A549 (cell line): ENCODE measurements around the gene CDK14. TPM values are rescaled to one million over a fixed set of nuclear protein-coding genes. Genes with fewer than 3 reads are reported as not detected.

Experiments used
- ATAC-seq, 2 experiments: fragments of 200-7000 bp in 1 of 2; fragments of >200 bp in 1 of 2; cut with Nextera tagmentation in 1 of 2; cut with Tn5 transposase in 1 of 2; 3 replicates each; pipeline versions ENCODE4 v1.8.0 to v1.9.1; 2018 to 2020; ENCODE audit warnings: mild to moderate bottlenecking in 1 of 2, moderate library complexity in 1 of 2
- CTCF ChIA-PET: fragments of 300-600 bp; sonication (Branson Sonifier 250); formaldehyde crosslinking; extraction: SDS; loops from one replicate; lab custom pipeline; 2021; ENCODE audit warnings: antibody characterized with exemption, inconsistent platforms; lab: Yijun Ruan, JAX
- POLR2A ChIA-PET: fragments of 350-600 bp; formaldehyde crosslinking; extraction: SDS; loops from one replicate; lab custom pipeline; 2021; ENCODE audit warnings: antibody characterized with exemption, inconsistent platforms; lab: Yijun Ruan, JAX
- DNase-seq, 2 experiments: peaks; one replicate each; pipeline versions ENCODE4 v3.0.0 to v3.0.0-alpha.2; 2011 to 2016; ENCODE audit warnings: low read depth in 1 of 2, low spot score in 1 of 2
- FAIRE-seq: peaks from 2 replicates; lab custom pipeline; 2011; peaks lifted over from hg19 to GRCh38; lab: Jason Lieb, UNC
- H3K27ac ChIP-seq, 2 experiments: fragments of >200 bp; sonication (Bioruptor Twin); formaldehyde crosslinking; 3 replicates each; pipeline ENCODE4 v1.5.1; 2016 to 2017
- H3K4me1 ChIP-seq: fragments of >200 bp; sonication (Bioruptor Twin); formaldehyde crosslinking; 3 replicates; pipeline ENCODE4 v1.6.1; 2016
- H3K4me2 ChIP-seq: fragments of >200 bp; sonication (Bioruptor Twin); formaldehyde crosslinking; 3 replicates; pipeline ENCODE4 v1.6.1; 2016
- H3K4me3 ChIP-seq: fragments of >200 bp; sonication (Bioruptor Twin); formaldehyde crosslinking; 3 replicates; pipeline ENCODE4 v1.5.1; 2016
- H3K9me3 ChIP-seq: fragments of >200 bp; sonication (Bioruptor Twin); formaldehyde crosslinking; 3 replicates; pipeline ENCODE4 v1.6.1; 2016
- BHLHE40 ChIP-seq: IDR thresholded peaks from 2 replicates; pipeline ENCODE4 v1.6.1; 2012; ENCODE audit warnings: low read depth, low read length, inconsistent platforms
- CBX2 ChIP-seq: fragments of 200-600 bp; sonication (generic); IDR thresholded peaks from 2 replicates; pipeline ENCODE4 v1.6.1; 2016; ENCODE audit warnings: low read depth, mild to moderate bottlenecking, borderline replicate concordance
- CBX8 ChIP-seq: fragments of 200-600 bp; sonication (generic); IDR thresholded peaks from 2 replicates; pipeline ENCODE4 v1.6.1; 2016
- CEBPB ChIP-seq, 2 experiments: fragments of >200 bp in 1 of 2; sonication (Bioruptor Twin) in 1 of 2; formaldehyde crosslinking in 1 of 2; IDR thresholded peaks; 2 replicates each; pipeline ENCODE4 v1.6.1; 2012 to 2016
- CHD2 ChIP-seq: fragments of 150-350 bp; IDR thresholded peaks from 2 replicates; pipeline ENCODE4 v1.6.1; 2014; ENCODE audit warnings: low read length; ENCODE audit not compliant: partially characterized antibody
- CHD4 ChIP-seq: fragments of 200-600 bp; sonication (generic); IDR thresholded peaks from 2 replicates; pipeline ENCODE4 v1.6.1; 2016; ENCODE audit warnings: antibody characterized with exemption, mild to moderate bottlenecking, borderline replicate concordance
- FOSL2 ChIP-seq, 2 experiments: fragments of 450-650 bp in 1 of 2; fragments of >200 bp in 1 of 2; sonication (Bioruptor Twin) in 1 of 2; formaldehyde crosslinking; IDR thresholded peaks; 2 replicates each; pipeline versions ENCODE4 v1.5.0 to v1.6.1; 2016 to 2020; ENCODE audit warnings: mild to moderate bottlenecking in 1 of 2, moderate library complexity in 1 of 2
- GATA3 ChIP-seq: IDR thresholded peaks from 2 replicates; pipeline ENCODE4 v1.6.1; 2012; ENCODE audit warnings: borderline replicate concordance
- HOXA7 ChIP-seq: fragments of 250-450 bp; sonication (Bioruptor Pico); IDR thresholded peaks from 2 replicates; pipeline ENCODE4 v1.5.0; 2020; ENCODE audit warnings: mild to moderate bottlenecking, moderate library complexity
- JUN ChIP-seq, 2 experiments: fragments of >200 bp; sonication (Bioruptor Twin); formaldehyde crosslinking; IDR thresholded peaks; 2 replicates in 1 of 2; 3 replicates in 1 of 2; pipeline ENCODE4 v1.6.1; 2016 to 2017
- KDM1A ChIP-seq: fragments of 200-600 bp; sonication (generic); IDR thresholded peaks from 2 replicates; pipeline ENCODE4 v1.6.1; 2016; ENCODE audit warnings: low read depth, mild to moderate bottlenecking
- KDM5A ChIP-seq: fragments of 200-600 bp; sonication (generic); IDR thresholded peaks from 2 replicates; pipeline ENCODE4 v1.6.1; 2016; ENCODE audit warnings: antibody characterized with exemption, mild to moderate bottlenecking
- MAFK ChIP-seq: fragments of 450-650 bp; IDR thresholded peaks from 2 replicates; pipeline ENCODE4 v1.6.1; 2014; ENCODE audit not compliant: partially characterized antibody
- MAZ ChIP-seq: fragments of 150-350 bp; IDR thresholded peaks from 2 replicates; pipeline ENCODE4 v1.6.1; 2014; ENCODE audit warnings: antibody characterized with exemption, low read depth, low read length, borderline replicate concordance
- NPAS2 ChIP-seq: fragments of 250-450 bp; sonication (Bioruptor Pico); IDR thresholded peaks from 2 replicates; pipeline ENCODE4 v1.8.0; 2022; ENCODE audit warnings: mild to moderate bottlenecking, moderate library complexity, borderline replicate concordance
- PHF8 ChIP-seq: fragments of 200-600 bp; sonication (generic); IDR thresholded peaks from 2 replicates; pipeline ENCODE4 v1.6.1; 2016; ENCODE audit warnings: low read depth, mild to moderate bottlenecking, antibody characterized with exemption, moderate library complexity, borderline replicate concordance
- RAD21 ChIP-seq, 2 experiments: fragments of >200 bp in 1 of 2; sonication (Bioruptor Twin) in 1 of 2; formaldehyde crosslinking in 1 of 2; IDR thresholded peaks in 1 of 2; conservative IDR thresholded peaks in 1 of 2; 2 replicates in 1 of 2; 3 replicates in 1 of 2; pipeline ENCODE4 v1.6.1; 2012 to 2018; ENCODE audit warnings: inconsistent platforms in 1 of 2
- ZC3H11A ChIP-seq: fragments of 450-650 bp; IDR thresholded peaks from 2 replicates; pipeline ENCODE4 v1.6.1; 2014; ENCODE audit warnings: antibody characterized with exemption, mild to moderate bottlenecking
- ZNF302 ChIP-seq: fragments of 250-450 bp; sonication (Bioruptor Pico); IDR thresholded peaks from 2 replicates; pipeline ENCODE4 v1.9.0; 2021; ENCODE audit warnings: inconsistent platforms, mild to moderate bottlenecking, moderate library complexity
- ZSCAN20 ChIP-seq: fragments of 250-450 bp; sonication (Bioruptor Pico); IDR thresholded peaks from 2 replicates; pipeline ENCODE4 v1.8.0; 2022; ENCODE audit warnings: mild to moderate bottlenecking, moderate library complexity
- WGBS: methylation state at CpG from one replicate; pipeline ENCODE4 v1.1.6; 2017; ENCODE audit errors: missing lambda C conversion rate; 5-methylcytosine and 5-hydroxymethylcytosine counted together
- polyA plus RNA-seq, 4 experiments: library from polyadenylated mRNA; depleted of rRNA in 3 of 4; stranded (reverse); fragments of >200 nt; fragmentation: RNase III in 1 of 4; extraction: RNeasy Plus Mini Kit Qiagen cat#74134 plus additional on column Dnase treatment in 1 of 4; gene quantifications; 2 replicates in 3 of 4; 3 replicates in 1 of 4; pipeline ENCODE4 v1.2.3, GENCODE V29; 2011 to 2017
- TF ChIP-seq, protein P1 (sequence below): fragments of >200 bp; sonication (Bioruptor Twin); formaldehyde crosslinking; IDR thresholded peaks from 2 replicates; pipeline ENCODE4 v1.6.1; 2016
- TF ChIP-seq, protein P2 (sequence below): fragments of >200 bp; sonication (Bioruptor Twin); formaldehyde crosslinking; IDR thresholded peaks from 3 replicates; pipeline ENCODE4 v1.6.1; 2016
- TF ChIP-seq, protein P3 (sequence below): fragments of 200-600 bp; sonication (generic); IDR thresholded peaks from 2 replicates; pipeline ENCODE4 v1.6.1; 2016; ENCODE audit warnings: antibody characterized with exemption, mild to moderate bottlenecking, moderate library complexity
- TF ChIP-seq, protein P4 (sequence below): IDR thresholded peaks from 2 replicates; pipeline ENCODE4 v1.6.1; 2012; ENCODE audit warnings: low read depth, borderline replicate concordance
- TF ChIP-seq, protein P5 (sequence below): fragments of >200 bp; sonication (Bioruptor Twin); formaldehyde crosslinking; IDR thresholded peaks from 3 replicates; pipeline ENCODE4 v1.5.1; 2016
- TF ChIP-seq, protein P6 (sequence below): fragments of 250-450 bp; sonication (Bioruptor Pico); IDR thresholded peaks from 2 replicates; pipeline ENCODE4 v1.5.0; 2020; ENCODE audit warnings: low read depth, mild to moderate bottlenecking, moderate library complexity

The CDK14 gene
- polyA plus RNA-seq, 2 of the 4 experiments (the other 2 are of a cell fraction) = 0.21 to 0.23 TPM

DNA sequence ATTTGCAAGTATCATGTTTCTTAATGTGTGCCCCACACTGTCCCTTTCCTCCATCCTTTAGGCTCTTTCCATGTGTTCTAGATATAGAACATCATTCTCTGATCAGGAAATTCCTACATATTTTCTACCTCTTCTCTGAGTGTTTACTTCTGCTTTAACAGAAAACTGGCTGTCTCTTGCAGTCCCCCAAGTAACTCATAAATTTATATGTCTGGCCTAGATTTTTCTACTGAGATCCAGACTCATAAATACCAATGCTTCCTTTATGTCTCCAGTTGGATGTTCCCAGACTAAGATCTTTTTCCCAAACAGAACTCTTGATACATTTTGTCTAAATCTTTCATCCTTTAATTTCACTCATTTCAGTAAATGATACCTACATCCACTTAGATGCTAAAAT is 181.8 kb downstream of the CDK14 start:
- Histone ChIP-seq H3K9me3 (no peaks in the 10 kb centered on the region), H3K4me3 (no peak overlapping the region), H3K4me2 (no peak overlapping the region), H3K4me1 (no peaks in the 10 kb centered on the region), H3K27ac (no peak overlapping the region)
- TF ChIP-seq ZSCAN20 (CRISPR knock-in tag) (no peak), CHD2 (no peak), ZC3H11A (no peak)
- TF ChIP-seq, protein P1, sequence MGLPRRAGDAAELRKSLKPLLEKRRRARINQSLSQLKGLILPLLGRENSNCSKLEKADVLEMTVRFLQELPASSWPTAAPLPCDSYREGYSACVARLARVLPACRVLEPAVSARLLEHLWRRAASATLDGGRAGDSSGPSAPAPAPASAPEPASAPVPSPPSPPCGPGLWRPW = no peak
- no peak for ATAC-seq
- POLR2A ChIA-PET = no interaction called here
- no peak for FAIRE-seq
- no peak for DNase-seq
- CTCF ChIA-PET = no interaction called here

DNA sequence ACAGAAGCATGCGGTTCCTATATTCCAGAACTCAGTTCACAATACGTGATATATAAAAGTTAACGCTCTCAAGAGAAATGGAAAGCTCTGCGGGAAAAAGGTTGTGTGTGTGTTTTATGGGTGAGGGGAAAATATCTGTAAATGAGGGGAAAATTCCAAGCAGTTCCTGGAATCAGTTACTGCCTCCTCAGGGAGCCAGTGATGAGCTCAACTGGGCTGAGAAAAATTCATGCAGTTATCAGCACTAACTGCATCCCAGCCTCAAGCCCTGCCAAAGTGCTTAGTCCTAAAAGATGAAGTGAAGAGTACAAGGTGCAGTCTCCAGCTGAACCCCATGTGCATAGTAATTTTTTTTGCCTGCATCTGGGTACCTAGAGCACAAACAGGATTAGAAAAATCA is 191.9 kb downstream of the CDK14 start:
- H3K4me3 ChIP-seq = no peak overlapping the region
- ATAC-seq (no peak), DNase-seq (no peak), FAIRE-seq (no peak)
- no peaks in the 10 kb centered on the region for H3K4me1 ChIP-seq
- H3K4me2 ChIP-seq = no peak overlapping the region
- H3K27ac ChIP-seq = no peak overlapping the region
- CTCF ChIA-PET = no interaction called here
- POLR2A ChIA-PET = no interaction called here
- H3K9me3 ChIP-seq = no peaks in the 10 kb centered on the region
- 62% methylated on average over 4 of the region's 4 CpGs for WGBS
- no peak for TF ChIP-seq ZSCAN20 (CRISPR knock-in tag)
- TF ChIP-seq HOXA7 (CRISPR knock-in tag) = no peak
- no peak for TF ChIP-seq CBX2
- no peak for TF ChIP-seq KDM5A
- TF ChIP-seq KDM1A = no peak
- no peak for TF ChIP-seq MAFK
- no peak for TF ChIP-seq BHLHE40
- TF ChIP-seq RAD21 (conservative IDR thresholded peaks at IDR 0.05 in 1 of 2, IDR thresholded peaks at IDR 0.05 in 1 of 2) = no peak
- no peak for TF ChIP-seq CEBPB (IDR thresholded peaks at IDR 0.05)
- TF ChIP-seq MAZ = no peak
- no peak for TF ChIP-seq ZNF302 (CRISPR knock-in tag)
- TF ChIP-seq JUN (IDR thresholded peaks at IDR 0.05) = no peak
- no peak for TF ChIP-seq FOSL2 (IDR thresholded peaks at IDR 0.05)
- TF ChIP-seq FOSL2 (CRISPR knock-in tag; IDR thresholded peaks at IDR 0.05) = no peak
- no peak for TF ChIP-seq GATA3

DNA sequence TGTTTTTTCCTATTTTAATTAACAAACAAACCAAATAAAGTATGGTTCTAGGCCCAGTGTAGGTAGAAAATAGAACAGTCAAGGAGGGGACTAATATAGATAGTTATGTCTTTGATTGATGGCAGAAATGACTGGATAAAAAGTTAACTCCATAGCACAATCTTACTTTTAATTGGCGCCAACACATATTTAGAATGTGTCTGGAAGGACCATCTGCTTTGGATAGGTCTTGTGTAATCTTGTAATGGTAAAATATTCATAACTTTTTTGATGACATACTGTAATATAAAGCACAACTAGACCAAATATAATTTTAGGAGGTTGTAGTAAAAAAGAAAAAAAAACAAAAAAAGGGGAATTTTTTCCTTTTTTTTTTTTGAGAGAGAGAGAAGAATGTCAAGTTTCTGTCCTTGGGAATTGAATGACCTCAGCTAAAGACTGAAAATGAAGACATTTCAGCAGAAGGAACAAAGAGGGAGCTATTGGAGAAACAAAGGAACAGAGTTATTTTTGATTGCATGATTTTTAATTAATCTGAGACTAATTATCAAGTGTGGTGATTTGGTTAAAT is 193.7 kb downstream of the CDK14 start:
- FAIRE-seq = no peak
- WGBS = 31% methylated on average over 1 of the region's 1 CpG
- Histone ChIP-seq H3K4me3 (no peak overlapping the region), H3K9me3 (no peaks in the 10 kb centered on the region), H3K4me1 (no peaks in the 10 kb centered on the region), H3K4me2 (no peak overlapping the region), H3K27ac (no peak overlapping the region)
- CTCF ChIA-PET = no interaction called here
- no peak for DNase-seq
- ATAC-seq = no peak
- POLR2A ChIA-PET = no interaction called here
- TF ChIP-seq, protein P2, sequence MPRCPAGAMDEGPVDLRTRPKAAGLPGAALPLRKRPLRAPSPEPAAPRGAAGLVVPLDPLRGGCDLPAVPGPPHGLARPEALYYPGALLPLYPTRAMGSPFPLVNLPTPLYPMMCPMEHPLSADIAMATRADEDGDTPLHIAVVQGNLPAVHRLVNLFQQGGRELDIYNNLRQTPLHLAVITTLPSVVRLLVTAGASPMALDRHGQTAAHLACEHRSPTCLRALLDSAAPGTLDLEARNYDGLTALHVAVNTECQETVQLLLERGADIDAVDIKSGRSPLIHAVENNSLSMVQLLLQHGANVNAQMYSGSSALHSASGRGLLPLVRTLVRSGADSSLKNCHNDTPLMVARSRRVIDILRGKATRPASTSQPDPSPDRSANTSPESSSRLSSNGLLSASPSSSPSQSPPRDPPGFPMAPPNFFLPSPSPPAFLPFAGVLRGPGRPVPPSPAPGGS = no peak
- TF ChIP-seq, protein P3, sequence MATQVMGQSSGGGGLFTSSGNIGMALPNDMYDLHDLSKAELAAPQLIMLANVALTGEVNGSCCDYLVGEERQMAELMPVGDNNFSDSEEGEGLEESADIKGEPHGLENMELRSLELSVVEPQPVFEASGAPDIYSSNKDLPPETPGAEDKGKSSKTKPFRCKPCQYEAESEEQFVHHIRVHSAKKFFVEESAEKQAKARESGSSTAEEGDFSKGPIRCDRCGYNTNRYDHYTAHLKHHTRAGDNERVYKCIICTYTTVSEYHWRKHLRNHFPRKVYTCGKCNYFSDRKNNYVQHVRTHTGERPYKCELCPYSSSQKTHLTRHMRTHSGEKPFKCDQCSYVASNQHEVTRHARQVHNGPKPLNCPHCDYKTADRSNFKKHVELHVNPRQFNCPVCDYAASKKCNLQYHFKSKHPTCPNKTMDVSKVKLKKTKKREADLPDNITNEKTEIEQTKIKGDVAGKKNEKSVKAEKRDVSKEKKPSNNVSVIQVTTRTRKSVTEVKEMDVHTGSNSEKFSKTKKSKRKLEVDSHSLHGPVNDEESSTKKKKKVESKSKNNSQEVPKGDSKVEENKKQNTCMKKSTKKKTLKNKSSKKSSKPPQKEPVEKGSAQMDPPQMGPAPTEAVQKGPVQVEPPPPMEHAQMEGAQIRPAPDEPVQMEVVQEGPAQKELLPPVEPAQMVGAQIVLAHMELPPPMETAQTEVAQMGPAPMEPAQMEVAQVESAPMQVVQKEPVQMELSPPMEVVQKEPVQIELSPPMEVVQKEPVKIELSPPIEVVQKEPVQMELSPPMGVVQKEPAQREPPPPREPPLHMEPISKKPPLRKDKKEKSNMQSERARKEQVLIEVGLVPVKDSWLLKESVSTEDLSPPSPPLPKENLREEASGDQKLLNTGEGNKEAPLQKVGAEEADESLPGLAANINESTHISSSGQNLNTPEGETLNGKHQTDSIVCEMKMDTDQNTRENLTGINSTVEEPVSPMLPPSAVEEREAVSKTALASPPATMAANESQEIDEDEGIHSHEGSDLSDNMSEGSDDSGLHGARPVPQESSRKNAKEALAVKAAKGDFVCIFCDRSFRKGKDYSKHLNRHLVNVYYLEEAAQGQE = no peak
- TF ChIP-seq CHD4 (no peak), CBX2 (no peak), FOSL2 (IDR thresholded peaks at IDR 0.05) (no peak), FOSL2 (CRISPR knock-in tag; IDR thresholded peaks at IDR 0.05) (no peak), RAD21 (conservative IDR thresholded peaks at IDR 0.05 in 1 of 2, IDR thresholded peaks at IDR 0.05 in 1 of 2) (no peak), CBX8 (no peak), PHF8 (no peak), NPAS2 (CRISPR knock-in tag) (no peak)
- TF ChIP-seq, protein P4, sequence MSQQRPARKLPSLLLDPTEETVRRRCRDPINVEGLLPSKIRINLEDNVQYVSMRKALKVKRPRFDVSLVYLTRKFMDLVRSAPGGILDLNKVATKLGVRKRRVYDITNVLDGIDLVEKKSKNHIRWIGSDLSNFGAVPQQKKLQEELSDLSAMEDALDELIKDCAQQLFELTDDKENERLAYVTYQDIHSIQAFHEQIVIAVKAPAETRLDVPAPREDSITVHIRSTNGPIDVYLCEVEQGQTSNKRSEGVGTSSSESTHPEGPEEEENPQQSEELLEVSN = no peak
- TF ChIP-seq, protein P5, sequence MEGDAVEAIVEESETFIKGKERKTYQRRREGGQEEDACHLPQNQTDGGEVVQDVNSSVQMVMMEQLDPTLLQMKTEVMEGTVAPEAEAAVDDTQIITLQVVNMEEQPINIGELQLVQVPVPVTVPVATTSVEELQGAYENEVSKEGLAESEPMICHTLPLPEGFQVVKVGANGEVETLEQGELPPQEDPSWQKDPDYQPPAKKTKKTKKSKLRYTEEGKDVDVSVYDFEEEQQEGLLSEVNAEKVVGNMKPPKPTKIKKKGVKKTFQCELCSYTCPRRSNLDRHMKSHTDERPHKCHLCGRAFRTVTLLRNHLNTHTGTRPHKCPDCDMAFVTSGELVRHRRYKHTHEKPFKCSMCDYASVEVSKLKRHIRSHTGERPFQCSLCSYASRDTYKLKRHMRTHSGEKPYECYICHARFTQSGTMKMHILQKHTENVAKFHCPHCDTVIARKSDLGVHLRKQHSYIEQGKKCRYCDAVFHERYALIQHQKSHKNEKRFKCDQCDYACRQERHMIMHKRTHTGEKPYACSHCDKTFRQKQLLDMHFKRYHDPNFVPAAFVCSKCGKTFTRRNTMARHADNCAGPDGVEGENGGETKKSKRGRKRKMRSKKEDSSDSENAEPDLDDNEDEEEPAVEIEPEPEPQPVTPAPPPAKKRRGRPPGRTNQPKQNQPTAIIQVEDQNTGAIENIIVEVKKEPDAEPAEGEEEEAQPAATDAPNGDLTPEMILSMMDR = no peak
- TF ChIP-seq, protein P6, sequence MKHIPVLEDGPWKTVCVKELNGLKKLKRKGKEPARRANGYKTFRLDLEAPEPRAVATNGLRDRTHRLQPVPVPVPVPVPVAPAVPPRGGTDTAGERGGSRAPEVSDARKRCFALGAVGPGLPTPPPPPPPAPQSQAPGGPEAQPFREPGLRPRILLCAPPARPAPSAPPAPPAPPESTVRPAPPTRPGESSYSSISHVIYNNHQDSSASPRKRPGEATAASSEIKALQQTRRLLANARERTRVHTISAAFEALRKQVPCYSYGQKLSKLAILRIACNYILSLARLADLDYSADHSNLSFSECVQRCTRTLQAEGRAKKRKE = no peak
